ENCODE results near the gene GVQW3. TPM values are rescaled to one million over a fixed set of nuclear protein-coding genes. Genes with fewer than 3 reads are reported as not detected.

The GVQW3 gene
- total RNA-seq, result 0.97 and 3.0 TPM in 2 replicates

GRCh38 chr11:76380977-76381719, at the start of gene GVQW3, which contains the start of gene THAP12:
Gene GVQW3 (plus strand): TSS chr11:76381323. CDS start chr11:76381829, 506 bp downstream.
Gene THAP12 (minus strand): TSS chr11:76381132. CDS start chr11:76380836, 296 bp downstream.

GRCh38 chr11:76444384-76445120, 63.4 kb downstream of the GVQW3 start, which contains the start of gene EMSY:
Gene EMSY (plus strand): TSS chr11:76445018. CDS start chr11:76446939, 1,921 bp downstream.

Other genes starting within 250 kb of the GVQW3 start
- gene WNT11, start 174.8 kb upstream of the GVQW3 start, total RNA-seq, result 0.65 TPM in 1 of 2 replicates, not detected in the other
- gene THAP12, start 191 bp upstream of the GVQW3 start, total RNA-seq, result 41.3 and 52.1 TPM in 2 replicates
- gene EMSY, start 63.7 kb downstream of the GVQW3 start, total RNA-seq, result 9.7 and 14.9 TPM in 2 replicates

Measured in epithelial cell of umbilical artery (primary cell).